ENCODE measurements around the gene FAM222A.
A peak's percentile ranks its signal among the peaks of the same experiment; 100 is the strongest.

DNA sequence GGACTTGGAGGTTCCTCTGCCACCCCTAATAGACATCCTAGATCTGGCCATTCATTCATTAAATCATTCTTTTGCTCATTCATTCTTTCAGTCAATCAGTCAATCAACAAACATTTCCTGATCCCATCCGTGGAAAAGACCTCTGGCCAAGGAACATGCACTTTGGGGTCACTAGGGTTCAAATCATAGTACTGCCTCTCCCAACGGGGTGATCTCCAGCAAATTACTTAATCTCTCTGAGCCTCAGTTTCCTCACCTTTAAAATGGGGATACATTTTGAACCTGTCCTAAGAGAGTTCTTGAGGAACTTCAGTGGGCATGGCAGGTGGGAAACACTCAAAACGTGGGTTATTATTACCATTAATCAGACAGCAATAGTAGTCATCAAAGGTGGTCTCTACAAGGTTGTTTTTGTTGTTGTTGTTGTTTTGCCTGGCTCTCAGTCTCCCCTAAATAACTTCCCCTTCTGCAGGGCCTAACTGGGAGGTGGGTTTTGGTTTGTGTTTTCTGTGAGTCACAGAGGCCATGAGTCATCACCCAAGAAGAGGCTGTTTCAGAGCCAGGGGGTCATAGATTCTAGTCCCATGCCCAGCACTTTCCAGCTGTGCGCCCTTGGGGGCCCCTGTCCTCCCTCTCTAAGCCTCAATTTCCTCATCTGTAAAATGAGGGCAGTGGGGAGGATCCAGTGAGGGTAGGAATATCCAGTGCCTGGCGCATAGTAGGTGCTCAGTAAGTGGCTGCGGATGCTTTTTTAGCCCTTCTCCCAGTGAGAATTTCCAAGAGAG lies 16.9 kb upstream of the FAM222A start:
- TF ChIP-seq EZH2 (IDR thresholded peaks at IDR 0.05) (no peak), POLR2A (IDR thresholded peaks at IDR 0.05; ENCODE audit: borderline replicate concordance, extremely low read depth, insufficient read depth, insufficient read length) (no peak), POLR2AphosphoS5 (IDR thresholded peaks at IDR 0.05; ENCODE audit: low read depth, low read length) (no peak), JUND (IDR thresholded peaks at IDR 0.05) (peak; percentile 51), YY1 (IDR thresholded peaks at IDR 0.05; ENCODE audit: extremely low read depth, insufficient replicate concordance, low read depth, low read length) (no peak)
- TF ChIP-seq, protein P1, sequence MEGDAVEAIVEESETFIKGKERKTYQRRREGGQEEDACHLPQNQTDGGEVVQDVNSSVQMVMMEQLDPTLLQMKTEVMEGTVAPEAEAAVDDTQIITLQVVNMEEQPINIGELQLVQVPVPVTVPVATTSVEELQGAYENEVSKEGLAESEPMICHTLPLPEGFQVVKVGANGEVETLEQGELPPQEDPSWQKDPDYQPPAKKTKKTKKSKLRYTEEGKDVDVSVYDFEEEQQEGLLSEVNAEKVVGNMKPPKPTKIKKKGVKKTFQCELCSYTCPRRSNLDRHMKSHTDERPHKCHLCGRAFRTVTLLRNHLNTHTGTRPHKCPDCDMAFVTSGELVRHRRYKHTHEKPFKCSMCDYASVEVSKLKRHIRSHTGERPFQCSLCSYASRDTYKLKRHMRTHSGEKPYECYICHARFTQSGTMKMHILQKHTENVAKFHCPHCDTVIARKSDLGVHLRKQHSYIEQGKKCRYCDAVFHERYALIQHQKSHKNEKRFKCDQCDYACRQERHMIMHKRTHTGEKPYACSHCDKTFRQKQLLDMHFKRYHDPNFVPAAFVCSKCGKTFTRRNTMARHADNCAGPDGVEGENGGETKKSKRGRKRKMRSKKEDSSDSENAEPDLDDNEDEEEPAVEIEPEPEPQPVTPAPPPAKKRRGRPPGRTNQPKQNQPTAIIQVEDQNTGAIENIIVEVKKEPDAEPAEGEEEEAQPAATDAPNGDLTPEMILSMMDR (IDR thresholded peaks at IDR 0.05 in 2 of 3, conservative IDR thresholded peaks at IDR 0.05 in 1 of 3; ENCODE audit: borderline replicate concordance in 1 of 3, insufficient read depth in 1 of 3, low read depth in 2 of 3, low read length in 2 of 3): no peak
- TF ChIP-seq, protein P2, sequence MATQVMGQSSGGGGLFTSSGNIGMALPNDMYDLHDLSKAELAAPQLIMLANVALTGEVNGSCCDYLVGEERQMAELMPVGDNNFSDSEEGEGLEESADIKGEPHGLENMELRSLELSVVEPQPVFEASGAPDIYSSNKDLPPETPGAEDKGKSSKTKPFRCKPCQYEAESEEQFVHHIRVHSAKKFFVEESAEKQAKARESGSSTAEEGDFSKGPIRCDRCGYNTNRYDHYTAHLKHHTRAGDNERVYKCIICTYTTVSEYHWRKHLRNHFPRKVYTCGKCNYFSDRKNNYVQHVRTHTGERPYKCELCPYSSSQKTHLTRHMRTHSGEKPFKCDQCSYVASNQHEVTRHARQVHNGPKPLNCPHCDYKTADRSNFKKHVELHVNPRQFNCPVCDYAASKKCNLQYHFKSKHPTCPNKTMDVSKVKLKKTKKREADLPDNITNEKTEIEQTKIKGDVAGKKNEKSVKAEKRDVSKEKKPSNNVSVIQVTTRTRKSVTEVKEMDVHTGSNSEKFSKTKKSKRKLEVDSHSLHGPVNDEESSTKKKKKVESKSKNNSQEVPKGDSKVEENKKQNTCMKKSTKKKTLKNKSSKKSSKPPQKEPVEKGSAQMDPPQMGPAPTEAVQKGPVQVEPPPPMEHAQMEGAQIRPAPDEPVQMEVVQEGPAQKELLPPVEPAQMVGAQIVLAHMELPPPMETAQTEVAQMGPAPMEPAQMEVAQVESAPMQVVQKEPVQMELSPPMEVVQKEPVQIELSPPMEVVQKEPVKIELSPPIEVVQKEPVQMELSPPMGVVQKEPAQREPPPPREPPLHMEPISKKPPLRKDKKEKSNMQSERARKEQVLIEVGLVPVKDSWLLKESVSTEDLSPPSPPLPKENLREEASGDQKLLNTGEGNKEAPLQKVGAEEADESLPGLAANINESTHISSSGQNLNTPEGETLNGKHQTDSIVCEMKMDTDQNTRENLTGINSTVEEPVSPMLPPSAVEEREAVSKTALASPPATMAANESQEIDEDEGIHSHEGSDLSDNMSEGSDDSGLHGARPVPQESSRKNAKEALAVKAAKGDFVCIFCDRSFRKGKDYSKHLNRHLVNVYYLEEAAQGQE (IDR thresholded peaks at IDR 0.05; ENCODE audit: low read depth): no peak
